Measurements from ENCODE around the gene CISTR.
"Not testable (repeated sequence)": the region's sequence is repeated elsewhere in the genome, so short reads cannot be mapped to it uniquely, and the experiment has no call there.

Gene CISTR

DNA sequence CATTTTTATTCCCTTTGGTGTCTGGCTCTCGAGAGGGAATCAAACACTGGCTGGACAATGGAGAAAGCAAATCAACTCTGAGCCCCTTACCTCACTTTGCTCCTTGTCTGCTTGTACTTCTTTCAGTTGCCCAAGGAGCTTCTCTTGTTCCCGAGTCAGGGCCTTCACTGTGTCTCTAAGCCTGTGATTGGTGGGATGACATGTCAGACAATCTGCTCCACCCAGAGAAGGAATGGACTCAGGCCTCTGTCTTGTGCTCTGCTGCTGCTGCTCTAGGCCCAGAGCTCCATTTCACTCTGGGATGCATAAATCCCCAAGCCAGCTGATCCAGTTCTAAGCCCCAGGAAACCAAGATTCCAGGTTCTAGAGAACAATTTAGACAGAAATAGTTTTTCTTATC, 32.1 kb downstream of the CISTR start:
- peaks cover 11% of the 10 kb centered on the region; the same call in 1 of the 2 replicates for H3K36me3 ChIP-seq (ENCODE audit: insufficient read depth, low read length)
- H3K27me3 ChIP-seq (ENCODE audit: insufficient read depth, low read length), result no peaks in the 10 kb centered on the region

DNA sequence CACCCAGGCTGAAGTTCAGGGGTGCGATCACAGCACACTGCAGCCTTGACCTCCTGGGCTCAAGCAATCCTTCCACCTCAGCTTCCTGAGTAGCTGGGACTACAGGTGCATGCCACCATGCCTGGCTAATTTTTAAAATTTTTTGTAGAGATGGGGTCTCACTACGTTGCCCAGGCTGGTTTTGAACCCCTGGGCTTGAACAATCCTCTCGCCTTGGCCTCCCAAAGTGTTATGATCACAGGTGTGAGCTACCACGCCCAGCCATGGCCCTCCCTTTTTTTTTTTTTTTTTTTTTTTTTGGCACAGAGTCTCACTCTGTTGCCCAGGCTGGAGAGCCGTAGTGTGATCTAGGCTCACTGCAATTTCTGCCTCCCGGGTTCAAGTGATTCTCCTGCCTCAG, 33.2 kb downstream of the CISTR start:
- not testable (repeated sequence) for H3K27ac ChIP-seq (ENCODE audit: low read depth, low read length); H3K4me3 ChIP-seq (ENCODE audit: low read depth, low read length); H3K36me3 ChIP-seq (ENCODE audit: insufficient read depth, low read length); H2AFZ ChIP-seq (ENCODE audit: low read length, unreplicated experiment); H3K27me3 ChIP-seq (ENCODE audit: insufficient read depth, low read length); H3K4me1 ChIP-seq (ENCODE audit: control insufficient read depth, insufficient read depth, low read length, unreplicated experiment); H3K79me2 ChIP-seq (ENCODE audit: control insufficient read depth, insufficient read depth, low read length, unreplicated experiment)

More for the DNA sequence above, 32.1 kb downstream of the CISTR start:
- no peak overlapping the region for H3K4me3 ChIP-seq (ENCODE audit: low read depth, low read length)
- H3K4me1 ChIP-seq (ENCODE audit: control insufficient read depth, insufficient read depth, low read length, unreplicated experiment), result no peaks in the 10 kb centered on the region
- H3K79me2 ChIP-seq (ENCODE audit: control insufficient read depth, insufficient read depth, low read length, unreplicated experiment), result no peaks in the 10 kb centered on the region
- no peak overlapping the region for H3K27ac ChIP-seq (ENCODE audit: low read depth, low read length)
- no peak overlapping the region for H2AFZ ChIP-seq (ENCODE audit: low read length, unreplicated experiment)

DNA sequence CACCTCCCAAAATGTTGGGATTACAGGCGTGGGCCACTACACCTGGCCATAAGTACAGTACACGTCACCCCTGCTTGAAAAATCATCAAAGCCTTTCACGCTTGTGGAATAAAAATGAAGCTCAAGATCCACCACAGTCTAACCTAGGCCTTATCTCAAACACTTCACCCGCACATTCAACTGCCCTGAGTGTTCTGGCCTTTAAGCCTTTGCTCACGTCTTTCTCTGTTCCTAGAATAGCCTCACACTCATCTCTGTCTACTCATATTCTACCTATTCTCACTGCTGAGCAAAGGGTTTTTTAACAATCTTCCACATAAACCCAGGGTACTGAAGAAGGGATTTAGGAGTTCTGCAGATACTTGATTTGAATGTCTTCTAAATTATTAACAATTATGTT, 34.5 kb downstream of the CISTR start:
- Histone ChIP-seq H3K4me3 (ENCODE audit: low read depth, low read length) (no peak overlapping the region), H3K36me3 (ENCODE audit: insufficient read depth, low read length) (peaks cover 8% of the 10 kb centered on the region; the same call in 1 of the 2 replicates), H2AFZ (ENCODE audit: low read length, unreplicated experiment) (no peak overlapping the region), H3K27ac (ENCODE audit: low read depth, low read length) (no peak overlapping the region), H3K27me3 (ENCODE audit: insufficient read depth, low read length) (no peaks in the 10 kb centered on the region), H3K4me1 (ENCODE audit: control insufficient read depth, insufficient read depth, low read length, unreplicated experiment) (no peaks in the 10 kb centered on the region), H3K79me2 (ENCODE audit: control insufficient read depth, insufficient read depth, low read length, unreplicated experiment) (no peaks in the 10 kb centered on the region)

DNA sequence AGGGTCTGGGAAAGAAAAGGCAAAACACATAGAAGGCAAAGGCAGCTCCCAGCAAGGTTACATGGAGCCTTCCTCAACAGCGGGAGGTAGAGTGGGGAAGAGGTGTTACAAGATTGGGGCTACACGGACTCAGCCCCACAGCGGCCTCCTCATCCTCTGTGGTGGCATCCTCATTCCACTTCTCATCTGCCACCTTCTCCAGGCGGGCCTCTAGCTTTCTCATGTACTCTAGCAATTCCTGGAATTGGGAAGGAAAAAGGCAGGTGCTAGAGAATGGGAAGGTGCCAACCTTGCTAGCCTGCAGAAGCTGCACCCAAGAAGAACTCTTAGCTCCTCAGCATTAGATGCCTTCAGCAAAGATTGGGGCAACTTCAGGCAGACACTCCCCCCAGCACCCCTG, 37.8 kb downstream of the CISTR start:
- no peaks in the 10 kb centered on the region for H3K27me3 ChIP-seq (ENCODE audit: insufficient read depth, low read length)
- H2AFZ ChIP-seq (ENCODE audit: low read length, unreplicated experiment), result no peak overlapping the region
- H3K27ac ChIP-seq (ENCODE audit: low read depth, low read length), result no peak overlapping the region
- no peaks in the 10 kb centered on the region for H3K79me2 ChIP-seq (ENCODE audit: control insufficient read depth, insufficient read depth, low read length, unreplicated experiment)
- H3K4me3 ChIP-seq (ENCODE audit: low read depth, low read length), result no peak overlapping the region
- no peaks in the 10 kb centered on the region for H3K4me1 ChIP-seq (ENCODE audit: control insufficient read depth, insufficient read depth, low read length, unreplicated experiment)
- peaks cover 8% of the 10 kb centered on the region; the same call in 1 of the 2 replicates for H3K36me3 ChIP-seq (ENCODE audit: insufficient read depth, low read length)

DNA sequence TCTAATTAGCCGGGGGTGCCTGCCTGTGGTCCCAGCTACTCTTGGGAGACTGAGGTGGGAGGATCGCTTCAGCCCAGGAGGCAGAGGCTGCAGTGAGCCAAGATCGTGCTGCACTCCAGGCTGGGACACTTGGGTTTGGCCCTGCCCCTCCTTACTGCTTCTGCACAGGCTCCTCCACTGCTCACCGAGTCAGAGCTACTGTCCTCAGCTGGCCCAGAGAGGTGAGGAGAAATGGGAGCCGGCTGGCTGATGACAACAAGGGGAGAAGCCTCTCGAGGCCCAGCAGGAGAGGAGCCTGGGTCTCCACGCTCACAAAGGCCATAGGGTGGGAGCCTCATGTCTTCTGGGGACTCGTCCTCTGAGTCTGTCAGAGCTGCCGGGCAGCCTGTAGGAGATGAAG, 38.3 kb downstream of the CISTR start:
- Histone ChIP-seq H3K27me3 (ENCODE audit: insufficient read depth, low read length) (no peaks in the 10 kb centered on the region), H3K79me2 (ENCODE audit: control insufficient read depth, insufficient read depth, low read length, unreplicated experiment) (no peaks in the 10 kb centered on the region), H3K4me3 (ENCODE audit: low read depth, low read length) (no peak overlapping the region), H3K27ac (ENCODE audit: low read depth, low read length) (no peak overlapping the region), H2AFZ (ENCODE audit: low read length, unreplicated experiment) (no peak overlapping the region), H3K36me3 (ENCODE audit: insufficient read depth, low read length) (peaks cover 8% of the 10 kb centered on the region; the same call in 1 of the 2 replicates), H3K4me1 (ENCODE audit: control insufficient read depth, insufficient read depth, low read length, unreplicated experiment) (no peaks in the 10 kb centered on the region)

DNA sequence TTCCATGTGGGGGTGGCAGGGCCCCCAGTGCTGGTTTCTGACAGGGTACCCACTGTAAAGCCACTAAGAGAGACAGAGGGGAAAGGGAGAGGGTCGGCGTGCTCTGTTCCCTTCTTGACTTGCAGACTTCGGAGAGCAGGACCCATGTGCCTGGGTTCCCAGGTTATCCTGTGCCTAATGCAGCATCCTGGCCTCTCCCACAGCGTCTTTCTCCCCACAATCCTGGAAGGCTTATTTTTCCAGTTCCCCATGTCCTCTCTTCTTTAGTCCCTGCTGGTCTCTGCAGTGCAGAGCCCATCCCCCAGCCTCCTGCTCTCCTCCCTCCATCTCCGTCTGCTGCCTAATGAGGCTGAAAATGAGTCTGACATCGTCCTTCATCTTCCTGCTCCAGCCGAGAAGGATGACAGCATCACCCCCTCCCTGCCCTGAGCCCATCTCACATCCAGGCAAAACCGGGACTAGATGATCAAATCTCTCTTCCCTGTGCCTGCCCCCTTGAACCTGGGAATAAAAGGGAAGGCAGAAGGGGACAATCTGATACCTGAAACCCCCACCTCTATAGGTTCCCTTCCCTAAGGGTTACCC, 39.6 kb downstream of the CISTR start:
- no peak overlapping the region for H3K27ac ChIP-seq (ENCODE audit: low read depth, low read length)
- H3K27me3 ChIP-seq (ENCODE audit: insufficient read depth, low read length), result no peaks in the 10 kb centered on the region
- H3K4me3 ChIP-seq (ENCODE audit: low read depth, low read length), result no peak overlapping the region
- peaks cover 8% of the 10 kb centered on the region; the same call in 1 of the 2 replicates for H3K36me3 ChIP-seq (ENCODE audit: insufficient read depth, low read length)
- H3K79me2 ChIP-seq (ENCODE audit: control insufficient read depth, insufficient read depth, low read length, unreplicated experiment), result no peaks in the 10 kb centered on the region
- no peak overlapping the region for H2AFZ ChIP-seq (ENCODE audit: low read length, unreplicated experiment)
- no peaks in the 10 kb centered on the region for H3K4me1 ChIP-seq (ENCODE audit: control insufficient read depth, insufficient read depth, low read length, unreplicated experiment)

DNA sequence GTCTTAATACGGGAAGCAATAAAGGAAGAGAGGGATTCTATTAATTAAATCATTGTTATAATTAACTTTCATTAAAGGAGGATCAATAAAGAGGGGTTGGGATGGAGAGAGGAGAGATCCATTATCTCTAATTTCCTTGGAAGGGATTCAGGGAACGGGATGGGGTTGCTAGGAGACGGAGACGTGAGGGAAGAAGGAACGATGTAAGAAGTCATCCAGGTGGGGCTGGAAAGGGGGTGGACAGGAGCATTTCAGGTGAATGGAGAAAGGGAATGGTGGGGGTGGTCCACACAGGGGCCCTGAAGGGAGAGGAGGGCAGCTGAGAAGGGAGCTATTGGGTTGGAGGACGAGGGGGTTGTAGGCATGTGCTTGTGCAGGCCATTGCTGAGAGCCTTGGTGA, 41.7 kb downstream of the CISTR start:
- H3K36me3 ChIP-seq (ENCODE audit: insufficient read depth, low read length), result peaks cover 4% of the 10 kb centered on the region; the same call in 1 of the 2 replicates
- no peaks in the 10 kb centered on the region for H3K79me2 ChIP-seq (ENCODE audit: control insufficient read depth, insufficient read depth, low read length, unreplicated experiment)
- H3K4me1 ChIP-seq (ENCODE audit: control insufficient read depth, insufficient read depth, low read length, unreplicated experiment), result no peaks in the 10 kb centered on the region
- no peak overlapping the region for H3K27ac ChIP-seq (ENCODE audit: low read depth, low read length)
- no peak overlapping the region for H2AFZ ChIP-seq (ENCODE audit: low read length, unreplicated experiment)
- no peak overlapping the region for H3K4me3 ChIP-seq (ENCODE audit: low read depth, low read length)
- H3K27me3 ChIP-seq (ENCODE audit: insufficient read depth, low read length), result peaks cover 4% of the 10 kb centered on the region; the same call in 1 of the 2 replicates

DNA sequence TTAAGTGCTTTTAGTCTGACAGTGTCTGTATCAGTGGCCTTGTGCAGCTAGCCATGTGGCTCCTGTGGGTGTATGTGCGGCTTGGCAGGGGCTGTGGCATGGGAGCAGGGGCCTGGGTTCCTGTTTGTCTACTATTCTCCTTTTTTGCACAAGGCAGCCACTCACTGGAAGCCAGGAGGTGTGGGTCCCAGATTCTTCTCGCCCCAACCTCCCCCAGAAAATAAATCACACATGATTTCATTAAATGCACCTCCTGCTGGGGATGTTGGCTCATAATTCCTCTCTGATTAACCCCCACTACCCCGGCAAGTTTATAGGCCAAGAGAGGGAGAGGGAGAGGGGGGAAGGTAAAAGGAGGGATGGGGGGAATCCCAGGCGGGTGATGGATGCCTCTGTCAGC, 42.1 kb downstream of the CISTR start:
- Histone ChIP-seq H3K27me3 (ENCODE audit: insufficient read depth, low read length) (peaks cover 5% of the 10 kb centered on the region), H3K79me2 (ENCODE audit: control insufficient read depth, insufficient read depth, low read length, unreplicated experiment) (no peaks in the 10 kb centered on the region), H3K27ac (ENCODE audit: low read depth, low read length) (no peak overlapping the region), H3K4me1 (ENCODE audit: control insufficient read depth, insufficient read depth, low read length, unreplicated experiment) (no peaks in the 10 kb centered on the region), H3K4me3 (ENCODE audit: low read depth, low read length) (no peak overlapping the region), H3K36me3 (ENCODE audit: insufficient read depth, low read length) (peaks cover under 1% of the 10 kb centered on the region; the same call in 1 of the 2 replicates), H2AFZ (ENCODE audit: low read length, unreplicated experiment) (no peak overlapping the region)

DNA sequence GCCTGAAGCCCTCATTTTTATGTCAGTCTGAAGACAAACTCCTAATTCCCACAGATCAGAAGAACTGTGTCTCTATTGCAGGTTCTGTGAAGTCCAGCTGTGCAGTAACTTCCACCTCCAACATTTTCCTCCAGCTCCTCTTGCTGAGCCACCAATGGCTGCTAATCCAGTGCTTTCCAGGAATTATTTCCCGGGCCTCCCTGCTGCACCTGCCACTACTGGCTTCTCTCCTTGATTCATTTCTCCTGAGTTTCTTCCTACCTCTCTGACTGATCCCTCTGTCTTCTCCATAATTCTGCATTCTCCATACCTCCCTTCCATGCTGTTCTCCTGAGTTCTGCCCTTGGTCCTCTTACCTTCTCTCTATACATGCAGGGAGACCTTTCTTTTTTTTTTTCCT, 45.7 kb downstream of the CISTR start:
- no peaks in the 10 kb centered on the region for H3K36me3 ChIP-seq (ENCODE audit: insufficient read depth, low read length)
- peaks cover 27% of the 10 kb centered on the region for H3K27me3 ChIP-seq (ENCODE audit: insufficient read depth, low read length)
- no peak overlapping the region for H3K4me3 ChIP-seq (ENCODE audit: low read depth, low read length)
- no peak overlapping the region for H2AFZ ChIP-seq (ENCODE audit: low read length, unreplicated experiment)
- H3K79me2 ChIP-seq (ENCODE audit: control insufficient read depth, insufficient read depth, low read length, unreplicated experiment), result no peaks in the 10 kb centered on the region
- H3K4me1 ChIP-seq (ENCODE audit: control insufficient read depth, insufficient read depth, low read length, unreplicated experiment), result no peaks in the 10 kb centered on the region
- no peak overlapping the region for H3K27ac ChIP-seq (ENCODE audit: low read depth, low read length)

DNA sequence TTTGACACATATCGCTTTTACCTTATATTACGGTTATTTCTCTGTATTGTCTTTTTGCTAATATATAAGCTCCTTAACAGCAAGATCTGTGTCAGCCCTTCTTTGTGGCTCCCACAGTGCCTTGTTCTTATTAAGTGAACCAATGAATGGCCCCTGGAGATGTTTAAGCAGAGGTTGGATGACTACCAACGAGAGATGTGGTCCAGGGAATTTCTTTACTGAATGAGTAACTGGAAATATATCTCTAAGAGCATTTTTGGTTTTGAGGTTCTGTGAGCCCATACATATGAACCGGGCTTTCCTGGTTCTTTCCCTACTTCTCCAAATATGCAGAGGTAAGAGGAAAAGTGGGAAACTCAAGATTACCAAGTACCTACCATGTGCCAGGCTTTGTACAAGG, 48.0 kb downstream of the CISTR start:
- Histone ChIP-seq H2AFZ (ENCODE audit: low read length, unreplicated experiment) (no peak overlapping the region), H3K4me3 (ENCODE audit: low read depth, low read length) (no peak overlapping the region), H3K27me3 (ENCODE audit: insufficient read depth, low read length) (peaks cover 49% of the 10 kb centered on the region), H3K4me1 (ENCODE audit: control insufficient read depth, insufficient read depth, low read length, unreplicated experiment) (no peaks in the 10 kb centered on the region), H3K36me3 (ENCODE audit: insufficient read depth, low read length) (no peaks in the 10 kb centered on the region), H3K27ac (ENCODE audit: low read depth, low read length) (no peak overlapping the region), H3K79me2 (ENCODE audit: control insufficient read depth, insufficient read depth, low read length, unreplicated experiment) (no peaks in the 10 kb centered on the region)

DNA sequence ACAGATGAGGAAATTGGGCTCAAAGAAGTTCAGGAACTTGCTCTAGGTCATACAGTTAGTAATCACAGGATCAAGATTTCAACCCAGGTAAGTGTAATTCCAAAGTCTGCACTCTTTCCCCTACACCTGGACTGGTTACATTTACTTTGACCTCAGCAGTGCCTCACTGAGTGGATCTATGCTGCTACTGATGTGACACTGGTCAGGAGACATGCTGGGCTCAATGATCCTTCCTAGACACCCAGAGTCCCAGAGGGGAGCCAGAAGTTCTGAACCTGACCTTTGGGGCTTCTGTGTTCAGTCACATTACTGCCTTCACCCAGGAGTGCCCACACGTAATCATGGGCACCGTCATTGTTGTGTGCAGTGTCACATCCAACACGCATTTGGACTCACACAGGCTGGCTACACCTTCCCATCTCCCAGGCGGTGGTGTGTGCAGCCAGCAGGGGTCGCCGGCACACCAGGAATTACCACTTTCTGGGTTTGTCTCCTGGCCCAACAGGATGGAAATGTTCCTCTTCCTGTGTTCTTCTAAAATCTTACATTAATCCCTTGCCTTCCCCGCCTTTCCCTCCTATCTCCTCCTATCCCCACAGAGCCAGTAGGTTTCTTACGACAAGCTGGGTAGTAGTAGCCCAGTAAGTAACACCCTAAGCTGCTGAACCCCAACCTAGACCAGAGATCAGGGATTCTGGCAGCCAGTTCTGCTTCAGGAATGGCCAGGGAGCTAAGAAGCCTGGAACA, 50.1 kb downstream of the CISTR start:
- peak overlapping the region; percentile 20 for H2AFZ ChIP-seq (ENCODE audit: low read length, unreplicated experiment)
- H3K79me2 ChIP-seq (ENCODE audit: control insufficient read depth, insufficient read depth, low read length, unreplicated experiment), result no peaks in the 10 kb centered on the region
- no peak overlapping the region for H3K27ac ChIP-seq (ENCODE audit: low read depth, low read length)
- peaks cover 49% of the 10 kb centered on the region for H3K27me3 ChIP-seq (ENCODE audit: insufficient read depth, low read length)
- no peaks in the 10 kb centered on the region for H3K4me1 ChIP-seq (ENCODE audit: control insufficient read depth, insufficient read depth, low read length, unreplicated experiment)
- no peak overlapping the region for H3K4me3 ChIP-seq (ENCODE audit: low read depth, low read length)
- H3K36me3 ChIP-seq (ENCODE audit: insufficient read depth, low read length), result no peaks in the 10 kb centered on the region
